HG02798 (cell line): ENCODE data around the gene GNA12.
"Not testable (repeated sequence)": the region's sequence is repeated elsewhere in the genome, so short reads cannot be mapped to it uniquely, and the experiment has no call there.

Experiments used
- ATAC-seq: cut with Tn5 transposase; IDR thresholded peaks from one replicate; pipeline ENCODE4 v1.9.1; 2021; ENCODE audit warnings: mild to moderate bottlenecking; ENCODE audit not compliant: unreplicated experiment, poor library complexity

GNA12 gene

DNA sequence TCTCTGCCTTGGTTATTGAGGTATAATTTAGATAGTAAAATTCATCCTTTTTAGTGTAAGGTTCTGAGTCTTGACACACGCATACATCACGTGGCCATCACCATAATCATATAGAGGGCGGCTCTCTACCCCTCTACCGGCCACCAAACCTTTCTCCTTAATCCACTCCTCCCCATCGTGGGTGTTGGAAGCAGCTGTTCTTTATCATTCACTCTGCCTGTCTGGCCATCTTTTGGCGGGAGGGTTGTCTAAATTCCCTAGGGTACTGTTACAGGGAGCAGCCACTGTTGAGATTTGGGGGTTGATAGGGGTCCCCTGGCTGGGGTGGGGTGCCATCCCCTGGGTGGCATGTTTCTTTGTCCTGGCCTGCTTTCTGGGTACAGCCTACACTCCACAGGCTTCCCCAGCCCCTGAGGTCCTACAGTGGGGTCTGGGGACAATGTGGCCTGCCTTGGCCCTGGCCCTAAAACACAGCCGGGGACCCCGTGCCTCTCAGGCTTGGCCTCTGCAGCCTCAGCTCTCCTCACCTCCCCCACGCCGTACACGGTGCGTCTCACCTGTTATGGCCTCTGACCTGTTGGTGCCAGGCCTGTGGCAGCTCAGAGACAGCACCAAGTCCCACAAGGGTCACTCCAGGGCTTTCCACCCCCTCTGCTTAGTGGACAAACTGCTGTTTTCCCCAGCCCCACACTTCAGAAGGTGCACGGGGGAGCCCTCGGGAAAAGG lies 138.6 kb downstream of the GNA12 start:
- ATAC-seq: no peak

DNA sequence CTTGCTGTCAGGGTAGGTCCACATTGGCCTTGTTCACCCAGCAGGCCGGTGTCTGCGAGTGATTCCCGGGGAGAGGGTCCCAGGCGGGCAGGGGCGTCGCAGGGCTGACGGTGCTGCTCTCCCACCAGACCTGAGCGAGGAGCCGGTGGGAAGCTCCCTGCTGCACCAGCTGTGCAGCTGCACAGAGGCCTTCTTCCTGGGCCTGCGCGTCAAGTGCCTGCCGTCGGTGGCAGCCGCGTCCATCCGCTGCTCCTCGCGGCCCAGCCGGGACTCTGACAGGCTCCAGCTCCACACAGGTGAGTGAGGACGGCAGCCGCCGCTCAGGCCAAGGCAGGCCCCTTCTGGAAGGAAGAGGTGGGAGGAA lies 141.5 kb downstream of the GNA12 start:
- ATAC-seq: no peak

DNA sequence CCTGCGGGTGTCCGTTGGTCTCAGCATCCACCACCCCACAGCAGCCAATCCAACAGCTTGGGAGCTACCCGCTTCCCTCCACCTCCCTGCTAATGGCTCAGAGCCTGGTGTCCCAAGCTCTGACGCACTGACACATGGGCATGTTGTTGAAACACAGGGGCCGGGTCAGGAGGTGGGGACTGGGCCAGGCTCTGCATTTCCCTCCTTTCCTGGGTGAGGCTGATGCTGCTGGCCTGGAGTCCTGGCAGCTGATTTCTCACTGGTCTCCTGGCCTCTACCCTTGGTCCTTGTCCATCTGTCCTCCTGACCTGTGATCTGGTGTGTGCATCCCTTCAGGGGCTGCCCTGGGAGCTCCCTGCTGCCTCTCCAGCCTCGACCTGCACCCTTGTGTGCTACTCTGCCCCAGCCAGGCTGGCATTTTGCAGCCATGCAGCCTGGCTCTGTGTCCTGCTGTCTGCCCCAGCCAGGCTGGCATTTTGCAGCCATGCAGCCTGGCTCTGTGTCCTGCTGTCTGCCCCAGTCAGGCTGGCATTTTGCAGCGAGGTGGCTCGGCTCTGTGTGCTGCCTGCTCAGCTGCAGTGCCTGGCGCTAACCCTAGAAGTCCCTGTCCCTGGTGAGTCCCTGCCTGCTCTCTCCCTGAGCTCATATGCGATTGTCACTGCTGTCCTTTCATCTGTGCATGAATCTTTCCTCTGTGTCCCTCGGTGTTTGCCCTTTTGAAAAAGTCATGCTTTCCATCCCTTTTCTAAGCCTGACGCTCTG lies 142.1 kb downstream of the GNA12 start:
- ATAC-seq: no peak

GRCh38 chr7:2701424-2701823 lies 142.7 kb downstream of the GNA12 start:
- ATAC-seq: no peak

- no peak for ATAC-seq
These were observed 143.8 kb downstream of the GNA12 start for GRCh38 chr7:2700141-2700850.

- no peak for ATAC-seq
These were observed 144.9 kb downstream of the GNA12 start for GRCh38 chr7:2699289-2699620.

GRCh38 chr7:2698581-2699288 lies 145.4 kb downstream of the GNA12 start:
- peak; percentile 91 for ATAC-seq

- ATAC-seq: not testable (repeated sequence)
These were observed 150.0 kb downstream of the GNA12 start for GRCh38 chr7:2694122-2694436.

GRCh38 chr7:2693420-2694121 lies 150.5 kb downstream of the GNA12 start:
- ATAC-seq: not testable (repeated sequence)

GRCh38 chr7:2692543-2692942 lies 151.6 kb downstream of the GNA12 start:
- no peak for ATAC-seq

GRCh38 chr7:2691932-2692439 lies 152.1 kb downstream of the GNA12 start:
- not testable (repeated sequence) for ATAC-seq

DNA sequence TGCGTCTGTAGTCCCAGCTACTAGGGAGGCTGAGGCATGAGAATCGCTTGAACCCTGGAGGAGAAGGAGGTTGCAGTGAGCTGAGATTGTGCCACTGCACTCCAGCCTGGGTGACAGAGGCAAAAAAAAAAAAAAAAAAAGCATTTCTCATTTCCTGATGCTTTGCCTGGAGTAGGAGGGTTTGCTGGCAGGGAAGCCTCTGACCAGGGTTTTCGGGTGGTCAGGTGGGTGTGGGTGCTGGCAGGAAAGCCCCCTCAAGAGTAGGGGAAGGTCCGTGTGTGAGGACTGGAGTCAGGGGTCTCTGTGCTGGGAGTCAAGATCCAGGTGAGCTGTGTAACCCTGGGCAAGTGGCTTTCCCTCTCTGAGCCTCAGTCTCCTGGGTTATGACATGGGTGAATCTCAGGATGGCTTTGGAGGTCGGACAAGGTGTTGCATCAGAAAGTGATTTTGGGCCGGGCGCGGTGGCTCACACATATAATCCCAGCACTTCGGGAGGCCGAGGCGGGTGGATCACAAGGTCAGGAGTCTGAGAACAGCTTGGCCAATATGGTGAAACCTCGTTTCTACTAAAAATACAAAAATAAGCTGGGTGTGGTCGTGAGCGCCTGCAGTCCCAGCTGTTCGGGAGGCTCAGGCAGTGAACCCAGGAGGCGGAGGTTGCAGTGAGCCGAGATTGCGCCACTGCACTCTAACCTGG lies 152.9 kb downstream of the GNA12 start:
- ATAC-seq: no peak

GRCh38 chr7:2689951-2690705 lies 154.0 kb downstream of the GNA12 start:
- no peak for ATAC-seq

DNA sequence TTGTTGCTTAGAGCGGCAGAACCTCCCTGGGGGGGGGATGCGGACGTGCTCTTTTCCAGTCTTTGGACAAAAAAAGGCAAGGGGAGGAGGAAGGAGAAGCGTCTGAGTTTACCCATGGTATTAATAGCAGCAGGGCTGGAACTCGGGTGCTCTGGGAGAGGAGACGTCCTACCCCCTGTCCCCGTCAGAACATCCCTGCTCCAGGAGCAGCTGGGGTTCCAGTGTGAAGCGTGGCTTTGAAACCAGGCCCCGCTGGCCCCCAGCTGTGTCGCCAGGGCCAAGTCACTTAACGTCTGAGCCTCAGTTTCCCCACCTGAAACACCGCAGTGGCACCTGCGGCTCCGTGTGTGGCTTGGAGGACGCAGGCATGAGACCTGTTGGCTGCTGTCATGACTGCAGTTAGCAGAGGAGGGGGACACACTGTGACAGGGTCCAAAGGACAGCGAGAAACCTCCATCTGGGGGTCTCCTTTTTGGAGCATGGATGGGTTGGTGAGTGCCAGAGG lies 154.7 kb downstream of the GNA12 start:
- no peak for ATAC-seq

GRCh38 chr7:2688409-2689342 lies 155.4 kb downstream of the GNA12 start:
- ATAC-seq: peak; percentile 76

- no peak for ATAC-seq
These were observed 156.2 kb downstream of the GNA12 start, which contains the start of gene AMZ1 for GRCh38 chr7:2687881-2688318. Gene AMZ1 (plus strand): TSS chr7:2688202. CDS start chr7:2700452, 12,250 bp downstream.

DNA sequence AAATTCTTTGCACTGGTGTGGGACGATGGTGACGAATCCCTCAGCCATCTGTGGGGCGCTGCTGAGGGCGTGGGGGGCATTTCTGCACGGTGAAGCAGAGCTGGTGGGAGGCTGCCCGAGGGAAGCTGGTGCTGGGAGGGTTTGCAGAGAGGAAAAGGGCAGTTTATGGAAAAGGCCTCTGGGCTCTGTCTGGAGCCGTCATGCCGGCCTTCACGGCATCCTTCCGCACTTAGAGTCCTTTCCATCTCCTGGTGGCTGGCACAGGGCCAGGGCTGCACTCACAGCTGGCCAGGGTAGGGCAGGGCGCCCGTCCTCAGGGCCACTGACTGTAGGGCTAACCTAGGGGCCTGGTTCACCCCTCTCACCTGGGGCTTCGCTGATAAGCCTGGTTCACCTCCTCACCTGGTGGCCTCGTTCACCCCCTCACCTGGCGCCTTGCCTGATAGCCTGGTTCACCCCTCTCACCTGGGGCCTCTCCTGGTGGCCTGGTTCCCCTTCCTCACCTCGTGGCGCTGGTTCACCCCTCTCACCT lies 156.7 kb downstream of the GNA12 start:
- ATAC-seq: no peak
